Stimulated activated CD8-positive, alpha-beta memory T cell treated with anti-CD3 and anti-CD28 coated beads, Interleukin-7, amount 100 ng/mL, for 4 hours (primary cell): ENCODE measurements around the gene TBX19.
A peak's percentile ranks its signal among the peaks of the same experiment; 100 is the strongest.

Experiments used
- DNase-seq, 2 donors: peaks; one replicate each; pipeline ENCODE4 v3.0.0-alpha.2; 2020; ENCODE audit warnings: low read depth in 2 of 2

TBX19 gene

GRCh38 chr1:168320149-168320548 is 39.5 kb downstream of the TBX19 start:
- DNase-seq = no peak

GRCh38 chr1:168320800-168321450 is 40.2 kb downstream of the TBX19 start:
- no peak for DNase-seq

GRCh38 chr1:168321945-168322344 is 41.3 kb downstream of the TBX19 start:
- no peak for DNase-seq

- DNase-seq = no peak
Observed at GRCh38 chr1:168324745-168325425, 44.2 kb downstream of the TBX19 start.

- no peak for DNase-seq
Observed at GRCh38 chr1:168328731-168329364, 48.2 kb downstream of the TBX19 start.

GRCh38 chr1:168330285-168330684 is 49.6 kb downstream of the TBX19 start:
- no peak for DNase-seq

GRCh38 chr1:168331569-168331968 is 50.9 kb downstream of the TBX19 start:
- DNase-seq = no peak

GRCh38 chr1:168333562-168334276 is 53.0 kb downstream of the TBX19 start:
- DNase-seq = no peak

- no peak for DNase-seq
Observed at GRCh38 chr1:168335500-168335899, 54.8 kb downstream of the TBX19 start.

GRCh38 chr1:168338589-168339503 is 58.2 kb downstream of the TBX19 start:
- no peak for DNase-seq

- DNase-seq = no peak
Observed at GRCh38 chr1:168340781-168341482, 60.3 kb downstream of the TBX19 start.

GRCh38 chr1:168341483-168341975 is 60.9 kb downstream of the TBX19 start:
- no peak for DNase-seq

- DNase-seq = peak; percentile 81 to 88
Observed at GRCh38 chr1:168342572-168343280, 62.0 kb downstream of the TBX19 start.

- DNase-seq = no peak
Observed at GRCh38 chr1:168343566-168343965, 62.9 kb downstream of the TBX19 start.

- no peak for DNase-seq
Observed at GRCh38 chr1:168344517-168344916, 63.8 kb downstream of the TBX19 start.

GRCh38 chr1:168345939-168346338 is 65.3 kb downstream of the TBX19 start:
- DNase-seq = no peak

GRCh38 chr1:168347630-168348029 is 67.0 kb downstream of the TBX19 start:
- DNase-seq = no peak

- DNase-seq = no peak
Observed at GRCh38 chr1:168348146-168348709, 67.6 kb downstream of the TBX19 start.
